ENCODE measurements around the gene CACNA1G. TPM values are rescaled to one million over a fixed set of nuclear protein-coding genes. Genes with fewer than 3 reads are reported as not detected.

The CACNA1G gene
- total and polyA plus RNA-seq, 2 donors from 2014 or later, result 0.06 TPM; not detected in 1

- intact Hi-C loops (cut with DNase I), result no loop called here
- H3K36me3 ChIP-seq (ENCODE audit: control insufficient read depth in 2 of 3, insufficient read depth in 3 of 3, low read length in 3 of 3), result no peaks in the 10 kb centered on the region
- no peak overlapping the region for H3K4me3 ChIP-seq (ENCODE audit: low read length in 3 of 3)
- H3K9ac ChIP-seq (ENCODE audit: low read length in 3 of 3), result no peak overlapping the region
- no peaks in the 10 kb centered on the region for H3K9me3 ChIP-seq (ENCODE audit: control insufficient read depth in 2 of 3, insufficient read depth in 1 of 3, low read length in 3 of 3)
- DNase-seq, result peak in 1 of 5 donors; percentile 44
- FAIRE-seq, result no peak
- H3K4me1 ChIP-seq (ENCODE audit: control insufficient read depth in 2 of 3, insufficient read depth in 2 of 3, low read depth in 1 of 3, low read length in 3 of 3), result peaks cover 0 to 20% (median 19%) of the 10 kb centered on the region in 3 donors
- H3K27ac ChIP-seq (ENCODE audit: low read depth in 2 of 2, low read length in 2 of 2), result no peak overlapping the region
- H3K27me3 ChIP-seq (ENCODE audit: control insufficient read depth, insufficient read depth, low read length), result no peaks in the 10 kb centered on the region
- no peak for TF ChIP-seq CTCF (IDR thresholded peaks at IDR 0.05; ENCODE audit: borderline replicate concordance, extremely low read depth, insufficient read depth)
Measured at GRCh38 chr17:50657054-50657453, 96.5 kb downstream of the CACNA1G start.

- Histone ChIP-seq H3K9me3 (ENCODE audit: control insufficient read depth in 2 of 3, insufficient read depth in 1 of 3, low read length in 3 of 3) (no peaks in the 10 kb centered on the region), H3K4me1 (ENCODE audit: control insufficient read depth in 2 of 3, insufficient read depth in 2 of 3, low read depth in 1 of 3, low read length in 3 of 3) (peaks cover 0 to 24% (median 22%) of the 10 kb centered on the region in 3 donors), H3K36me3 (ENCODE audit: control insufficient read depth in 2 of 3, insufficient read depth in 3 of 3, low read length in 3 of 3) (no peaks in the 10 kb centered on the region), H3K27ac (ENCODE audit: low read depth in 2 of 2, low read length in 2 of 2) (no peak overlapping the region), H3K4me3 (ENCODE audit: low read length in 3 of 3) (no peak overlapping the region), H3K9ac (ENCODE audit: low read length in 3 of 3) (no peak overlapping the region), H3K27me3 (ENCODE audit: control insufficient read depth, insufficient read depth, low read length) (no peaks in the 10 kb centered on the region)
- intact Hi-C loops (cut with DNase I), result no loop called here
- FAIRE-seq (no peak), DNase-seq (peak in 1 of 5 donors; percentile 49)
- TF ChIP-seq CTCF (IDR thresholded peaks at IDR 0.05; ENCODE audit: borderline replicate concordance, extremely low read depth, insufficient read depth), result no peak
Measured at GRCh38 chr17:50657627-50658026, 97.1 kb downstream of the CACNA1G start.

GRCh38 chr17:50658616-50659015, 98.1 kb downstream of the CACNA1G start:
- DNase-seq (peak in 2 of 5 donors; percentile 52 to 69), FAIRE-seq (no peak)
- Histone ChIP-seq H3K36me3 (ENCODE audit: control insufficient read depth in 2 of 3, insufficient read depth in 3 of 3, low read length in 3 of 3) (no peaks in the 10 kb centered on the region), H3K4me3 (ENCODE audit: low read length in 3 of 3) (no peak overlapping the region), H3K9ac (ENCODE audit: low read length in 3 of 3) (no peak overlapping the region), H3K4me1 (ENCODE audit: control insufficient read depth in 2 of 3, insufficient read depth in 2 of 3, low read depth in 1 of 3, low read length in 3 of 3) (peaks cover 0 to 24% (median 22%) of the 10 kb centered on the region in 3 donors), H3K27me3 (ENCODE audit: control insufficient read depth, insufficient read depth, low read length) (no peaks in the 10 kb centered on the region), H3K9me3 (ENCODE audit: control insufficient read depth in 2 of 3, insufficient read depth in 1 of 3, low read length in 3 of 3) (no peaks in the 10 kb centered on the region), H3K27ac (ENCODE audit: low read depth in 2 of 2, low read length in 2 of 2) (no peak overlapping the region)
- intact Hi-C loops (cut with DNase I), result no loop called here
- TF ChIP-seq CTCF (IDR thresholded peaks at IDR 0.05; ENCODE audit: borderline replicate concordance, extremely low read depth, insufficient read depth), result no peak

- H3K36me3 ChIP-seq (ENCODE audit: control insufficient read depth in 2 of 3, insufficient read depth in 3 of 3, low read length in 3 of 3), result no peaks in the 10 kb centered on the region
- H3K27ac ChIP-seq (ENCODE audit: low read depth in 2 of 2, low read length in 2 of 2), result no peak overlapping the region
- H3K4me3 ChIP-seq (ENCODE audit: low read length in 3 of 3), result no peak overlapping the region
- H3K4me1 ChIP-seq (ENCODE audit: control insufficient read depth in 2 of 3, insufficient read depth in 2 of 3, low read depth in 1 of 3, low read length in 3 of 3), result peaks cover 0 to 25% (median 24%) of the 10 kb centered on the region in 3 donors
- intact Hi-C loops (cut with DNase I), result no loop called here
- H3K27me3 ChIP-seq (ENCODE audit: control insufficient read depth, insufficient read depth, low read length), result no peaks in the 10 kb centered on the region
- H3K9ac ChIP-seq (ENCODE audit: low read length in 3 of 3), result no peak overlapping the region
- no peak for FAIRE-seq
- TF ChIP-seq CTCF (IDR thresholded peaks at IDR 0.05; ENCODE audit: borderline replicate concordance, extremely low read depth, insufficient read depth), result no peak
- H3K9me3 ChIP-seq (ENCODE audit: control insufficient read depth in 2 of 3, insufficient read depth in 1 of 3, low read length in 3 of 3), result no peaks in the 10 kb centered on the region
- peak in 1 of 5 donors; percentile 50 for DNase-seq
Measured at GRCh38 chr17:50659179-50659578, 98.7 kb downstream of the CACNA1G start.

Data from kidney (tissue), 14 donors.